Heart right ventricle (tissue), 16 donors: ENCODE results near the gene KATNBL1. TPM values are rescaled to one million over a fixed set of nuclear protein-coding genes. Genes with fewer than 3 reads are reported as not detected.
"Not testable (repeated sequence)": the region's sequence is repeated elsewhere in the genome, so short reads cannot be mapped to it uniquely, and the experiment has no call there.

Source experiments
- ATAC-seq, 8 donors: fragments of 200-7000 bp; cut with Tn5 transposase; one replicate each; pipeline ENCODE4 v1.9.1; 2020; ENCODE audit warnings: mild to moderate bottlenecking in 8 of 8, moderate library complexity in 8 of 8, moderate number of reproducible peaks in 1 of 8
- DNase-seq, 2 donors: peaks; one replicate each; pipeline ENCODE4 v3.0.0-alpha.2; 2020
- H3K27ac ChIP-seq, 10 donors: fragments of 200-600 bp; sonication (generic) in 2 of 10; one replicate each; pipeline versions ENCODE4 v1.5.0 to v1.8.0; 2020 to 2022; ENCODE audit warnings: mild to moderate bottlenecking in 3 of 10
- H3K27me3 ChIP-seq, 7 donors: fragments of 200-600 bp; one replicate each; pipeline ENCODE4 v1.8.0; 2021 to 2022; ENCODE audit warnings: mild to moderate bottlenecking in 2 of 7
- H3K36me3 ChIP-seq, 9 donors: fragments of 200-600 bp; sonication (generic) in 1 of 9; one replicate each; pipeline versions ENCODE4 v1.5.0 to v1.8.0; 2020 to 2022; ENCODE audit warnings: mild to moderate bottlenecking in 2 of 9
- H3K4me1 ChIP-seq, 9 donors: fragments of 200-600 bp; sonication (generic) in 1 of 9; one replicate each; pipeline versions ENCODE4 v1.5.0 to v1.8.0; 2020 to 2022; ENCODE audit warnings: mild to moderate bottlenecking in 4 of 9
- H3K4me3 ChIP-seq, 10 donors: fragments of 200-600 bp; sonication (generic) in 2 of 10; one replicate each; pipeline versions ENCODE4 v1.5.0 to v1.8.0; 2020 to 2022; ENCODE audit warnings: mild to moderate bottlenecking in 7 of 10, moderate library complexity in 2 of 10
- H3K9me3 ChIP-seq, 11 donors: fragments of 200-600 bp in 10 of 11; sonication (generic) in 2 of 11; one replicate each; pipeline versions ENCODE4 v1.5.0 to v1.8.0; 2013 to 2022; ENCODE audit warnings: mild to moderate bottlenecking in 2 of 11, control low read depth in 1 of 11, moderate library complexity in 1 of 11
- CTCF ChIP-seq, 9 donors: fragments of 200-600 bp; sonication (generic) in 2 of 9; IDR thresholded peaks; one replicate each; pipeline versions ENCODE4 v1.5.0 to v1.8.0; 2021 to 2022; ENCODE audit warnings: antibody characterized with exemption in 9 of 9, mild to moderate bottlenecking in 5 of 9, moderate library complexity in 1 of 9
- WGBS, 2 donors: extraction: QIAGEN DNeasy Blood & Tissue Kit; methylation state at CpG; one replicate each; pipeline ENCODE4 v1.1.7; 2013; ENCODE audit warnings: inconsistent platforms in 1 of 2; 5-methylcytosine and 5-hydroxymethylcytosine counted together
- intact Hi-C, 10 donors: fragments of 100-400 bp; cut with DNase I; formaldehyde crosslinking; loops; one replicate each; pipeline versions ENCODE4 v1.11.1 to v1.14.2; 2022
- polyA plus RNA-seq, 2 donors: library from polyadenylated mRNA; stranded (reverse); fragments of 200-250 nt; gene quantifications; one replicate each; pipeline ENCODE4 v1.2.3, GENCODE V29; 2013
- total RNA-seq, 10 donors: library from RNA; stranded (reverse); fragmentation: NEBNext Ultra II Directional in 3 of 10; extraction: Animal tissue kit (Norgen Biotek cat#: 25700) in 3 of 10; gene quantifications; one replicate each; pipeline versions ENCODE4 v1.2.1 to v1.2.4, GENCODE V29; 2021 to 2023
- donor health status: Arrhythmogenic right ventricular cardiomyopathy.
- donor health status: ischemic (EF 13 %, LVEDD 7.1; RV severe dilation, severe dysfunction).
- donor health status: healthy with polysubstance abuse.
- donor health status: DM: no; HTN: yes; CAD: no.
- donor health status: DM: no; HTN: no; CAD: no.
- donor health status: ischemic (EF 25% LVEDD 6.9; RV normal size, moderate dysfunction).
- donor health status: ischemic (EF 25% LVEDD 5.7; RV mildly dilated, moderate dysfunction).
- donor health status: healthy.
- donor health status: DM: yes; HTN: yes; CAD: no.
- donor health status: Ischemic cardiomyopathy.
- donor health status: ischemic (EF 35%, LVEDD 5.7; RV mildly dilated, moderate dysfunction).
- donor health status: nonischemic (EF 11% LVEDD 7.7; RV severe dilation, severe dysfunction).
- donor health status: DM: yes; HTN: yes; CAD: no.
- donor health status: PGD.
- donor health status: ischemic (EF 29% LVEDD 5.4; RV normal size, mild dysfunction).
- donor health status: nonischemic (EF 23%, LVEDD 6.1; RV moderate dilation, normal function).

The KATNBL1 gene
- total and polyA plus RNA-seq, 12 donors, result 10.6 to 41.6 (median 17.4) TPM

GRCh38 chr15:34122771-34123183 lies 87.1 kb downstream of the KATNBL1 start:
- intact Hi-C loops, result no loop called here
- 60 to 64% methylated on average over 6 of the region's 6 CpGs for WGBS, 2 donors
- TF ChIP-seq CTCF (IDR thresholded peaks at IDR 0.05), result no peak
- Histone ChIP-seq H3K4me3 (no peak overlapping the region), H3K27ac (no peak overlapping the region), H3K4me1 (no peaks in the 10 kb centered on the region), H3K27me3 (peaks cover 0 to 3% (median 0%) of the 10 kb centered on the region in 7 donors), H3K9me3 (no peaks in the 10 kb centered on the region), H3K36me3 (no peaks in the 10 kb centered on the region)
- ATAC-seq, result no peak
- DNase-seq, result no peak

GRCh38 chr15:34121786-34122185 lies 88.1 kb downstream of the KATNBL1 start:
- intact Hi-C loops, H3K4me3 ChIP-seq, H3K27ac ChIP-seq, ATAC-seq, H3K9me3 ChIP-seq, H3K36me3 ChIP-seq, H3K4me1 ChIP-seq, DNase-seq, H3K27me3 ChIP-seq: not testable (repeated sequence)
- 84 to 88% methylated on average over 12 of the region's 12 CpGs for WGBS, 2 donors

- H3K36me3 ChIP-seq, intact Hi-C loops, H3K27me3 ChIP-seq, H3K4me3 ChIP-seq, ATAC-seq, H3K9me3 ChIP-seq, H3K4me1 ChIP-seq, H3K27ac ChIP-seq, DNase-seq: not testable (repeated sequence)
- WGBS, 2 donors, result 66 to 67% methylated on average over 2 of the region's 2 CpGs
Observed at GRCh38 chr15:34120420-34120819, 89.5 kb downstream of the KATNBL1 start.

GRCh38 chr15:34119291-34119690 lies 90.6 kb downstream of the KATNBL1 start:
- H3K4me1 ChIP-seq, result no peaks in the 10 kb centered on the region
- no peaks in the 10 kb centered on the region for H3K36me3 ChIP-seq
- 75 to 80% methylated on average over 4 of the region's 4 CpGs for WGBS, 2 donors
- H3K4me3 ChIP-seq, result no peak overlapping the region
- no peaks in the 10 kb centered on the region for H3K9me3 ChIP-seq
- TF ChIP-seq CTCF (IDR thresholded peaks at IDR 0.05), result no peak
- H3K27ac ChIP-seq, result no peak overlapping the region
- H3K27me3 ChIP-seq, result peaks cover 0 to 18% (median 0%) of the 10 kb centered on the region in 7 donors
- no peak for DNase-seq
- intact Hi-C loops, result loop anchor here in 2 of 10 donors (10.0 kb wide), 1 partner anchor 96 kb away; the partner anchor contains the start of gene KATNBL1 (in 2 of the 2)
- no peak for ATAC-seq

- no peak for DNase-seq
- no peaks in the 10 kb centered on the region for H3K4me1 ChIP-seq
- ATAC-seq, result no peak
- intact Hi-C loops, result loop anchor here in 2 of 10 donors (10.0 kb wide), 1 partner anchor 98 kb away; the partner anchor contains the start of gene KATNBL1 (in 2 of the 2)
- no peak overlapping the region for H3K27ac ChIP-seq
- 82 to 88% methylated on average over 2 of the region's 2 CpGs for WGBS, 2 donors
- no peaks in the 10 kb centered on the region for H3K36me3 ChIP-seq
- no peaks in the 10 kb centered on the region for H3K9me3 ChIP-seq
- TF ChIP-seq CTCF (IDR thresholded peaks at IDR 0.05), result no peak
- no peak overlapping the region for H3K4me3 ChIP-seq
- peaks cover 0 to 22% (median 0%) of the 10 kb centered on the region in 7 donors for H3K27me3 ChIP-seq
Observed at GRCh38 chr15:34116620-34117019, 93.3 kb downstream of the KATNBL1 start.
